Pons (tissue), 1 donor: Measurements from ENCODE around the gene EIF2S1.
"Not testable (repeated sequence)": the region's sequence is repeated elsewhere in the genome, so short reads cannot be mapped to it uniquely, and the experiment has no call there.

Experiments used
- DNase-seq: peaks from one replicate; pipeline ENCODE4 v3.0.0-alpha.2; 2016; ENCODE audit warnings: low spot score

EIF2S1 gene

DNA sequence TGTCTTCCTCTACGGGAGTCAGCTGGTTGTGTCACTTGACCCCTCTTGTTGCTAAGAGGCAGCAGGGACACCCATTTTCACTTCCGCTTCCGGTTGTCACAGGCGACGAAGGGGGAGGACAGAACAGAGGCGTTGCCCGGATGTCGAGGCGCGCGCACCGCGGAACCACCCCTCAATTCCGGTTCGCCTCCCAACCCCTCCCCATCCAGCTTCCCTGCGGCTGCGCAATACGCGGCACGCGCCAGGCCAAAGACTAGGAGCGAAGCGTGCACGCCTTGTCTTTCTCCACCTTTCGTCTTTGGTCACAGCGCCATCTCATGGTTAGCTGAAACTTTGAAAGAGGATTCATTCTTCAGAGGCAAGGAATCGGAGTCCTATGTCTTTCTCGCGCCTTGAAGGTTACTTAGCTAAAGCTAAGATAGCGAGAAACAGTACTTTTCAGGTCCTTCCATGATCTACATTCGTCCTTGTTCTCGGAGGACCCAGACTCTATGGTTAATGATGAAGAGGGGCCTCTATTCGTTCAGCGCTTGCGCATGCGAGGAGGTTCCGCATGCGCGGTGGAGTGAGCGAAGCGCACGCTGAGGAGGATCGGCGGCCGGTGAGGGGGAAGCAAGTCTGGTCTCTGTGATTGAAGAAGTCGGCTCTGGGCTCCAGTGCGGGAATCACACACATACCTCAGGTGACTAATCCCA lies at the start of gene EIF2S1, which contains the start of gene ATP6V1D:
Gene EIF2S1, plus strand, starts transcription at position 554 of the 695 bp plus-strand sequence. CDS start 4,440 bp downstream, outside the sequence.
Gene ATP6V1D, minus strand, starts transcription at position 30 of the 695 bp plus-strand sequence. CDS start 106 bp downstream, outside the sequence.
- peak; percentile 100 for DNase-seq

DNA sequence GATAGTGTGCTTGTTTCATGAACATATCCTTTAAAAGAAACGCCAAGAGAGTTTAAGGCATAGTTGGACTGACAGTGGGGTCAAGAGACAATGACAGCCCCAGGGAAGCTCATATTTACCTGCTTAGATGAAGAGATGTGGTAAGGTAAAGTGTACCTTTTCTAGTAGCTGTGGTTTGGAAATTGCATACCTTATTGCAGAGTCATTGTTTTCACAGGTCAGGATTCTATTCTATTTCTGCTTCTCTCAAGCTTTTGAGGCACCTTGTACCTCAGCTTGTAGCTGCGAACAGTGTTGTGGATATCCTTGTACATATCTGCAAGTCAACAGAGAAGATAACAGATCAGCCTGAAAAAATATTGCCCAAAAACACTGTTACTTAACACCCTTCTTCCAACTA lies 48.3 kb upstream of the EIF2S1 start:
- no peak for DNase-seq

DNA sequence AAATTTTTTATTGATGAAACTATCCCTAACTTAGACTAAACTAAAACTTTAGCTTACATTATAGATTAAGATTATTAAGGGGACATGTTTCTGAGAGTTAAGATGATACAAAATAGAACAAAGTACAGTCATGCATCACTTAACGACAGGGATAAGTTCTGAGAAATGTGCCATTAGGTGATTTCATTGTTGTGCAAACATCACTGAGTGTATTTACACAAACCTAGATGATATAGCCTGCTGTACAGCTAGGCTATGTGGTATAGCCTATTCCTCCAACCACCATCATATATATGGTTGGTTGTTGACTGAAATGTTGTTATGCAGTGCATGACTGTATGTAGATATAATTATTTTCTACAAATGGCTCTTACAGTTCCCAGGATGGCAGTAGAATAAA lies 47.0 kb upstream of the EIF2S1 start:
- no peak for DNase-seq

DNA sequence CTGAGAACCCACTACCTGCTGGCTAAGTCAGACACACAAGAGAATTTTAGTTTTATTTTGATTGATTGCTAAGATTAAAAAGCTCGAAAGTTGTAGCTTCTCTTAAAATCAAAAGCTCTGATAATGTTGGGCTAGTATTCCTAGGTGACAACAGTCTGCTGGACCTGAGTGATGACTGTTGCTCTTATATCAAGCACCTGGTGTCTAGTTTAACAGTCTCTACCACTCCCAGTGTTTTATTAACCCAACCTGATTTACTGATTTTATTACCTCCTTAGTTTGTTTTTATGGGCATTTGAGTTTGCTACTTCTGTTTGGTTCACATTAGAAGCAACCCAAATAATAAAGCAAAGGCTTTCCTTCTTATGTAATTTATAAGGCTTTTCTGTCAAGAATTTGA lies 42.3 kb upstream of the EIF2S1 start:
- DNase-seq: no peak

DNA sequence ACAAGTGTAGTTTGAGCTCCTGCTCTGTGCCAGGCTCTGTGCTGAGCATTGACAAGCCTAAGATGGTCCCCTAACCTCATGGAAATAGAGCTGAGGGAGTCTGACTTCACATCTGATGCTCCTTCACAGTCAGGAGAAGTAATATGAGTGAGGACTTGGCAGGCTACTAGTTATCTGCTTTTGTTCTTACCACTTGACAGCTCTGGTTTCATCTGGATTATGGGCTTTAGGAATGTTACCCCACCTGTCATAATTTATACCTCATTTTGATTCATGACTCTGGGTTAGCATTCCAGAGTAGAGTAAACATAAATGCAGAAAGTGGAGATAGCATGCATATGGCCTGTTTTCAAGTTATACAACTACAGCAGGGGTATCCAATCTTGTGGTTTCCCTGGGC lies 41.0 kb upstream of the EIF2S1 start:
- DNase-seq: no peak

DNA sequence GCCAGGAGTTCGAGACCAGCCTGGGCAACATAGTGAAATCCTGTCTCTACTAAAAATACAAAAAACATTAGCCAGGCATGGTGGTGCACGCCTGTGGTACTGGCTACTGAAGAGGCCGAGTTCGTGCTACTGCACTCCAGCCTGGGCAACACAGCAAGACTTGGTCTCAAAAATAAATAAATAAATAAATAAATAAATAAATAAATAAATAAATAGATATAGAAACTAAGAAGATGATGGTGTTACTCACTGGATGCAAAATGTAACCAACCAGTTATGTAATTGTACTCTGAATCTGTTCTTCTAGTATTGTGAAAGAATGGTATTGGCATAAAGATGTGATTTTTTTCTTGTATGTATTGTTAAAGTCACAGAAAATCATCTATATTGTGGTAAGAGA lies 30.5 kb upstream of the EIF2S1 start:
- not testable (repeated sequence) for DNase-seq

DNA sequence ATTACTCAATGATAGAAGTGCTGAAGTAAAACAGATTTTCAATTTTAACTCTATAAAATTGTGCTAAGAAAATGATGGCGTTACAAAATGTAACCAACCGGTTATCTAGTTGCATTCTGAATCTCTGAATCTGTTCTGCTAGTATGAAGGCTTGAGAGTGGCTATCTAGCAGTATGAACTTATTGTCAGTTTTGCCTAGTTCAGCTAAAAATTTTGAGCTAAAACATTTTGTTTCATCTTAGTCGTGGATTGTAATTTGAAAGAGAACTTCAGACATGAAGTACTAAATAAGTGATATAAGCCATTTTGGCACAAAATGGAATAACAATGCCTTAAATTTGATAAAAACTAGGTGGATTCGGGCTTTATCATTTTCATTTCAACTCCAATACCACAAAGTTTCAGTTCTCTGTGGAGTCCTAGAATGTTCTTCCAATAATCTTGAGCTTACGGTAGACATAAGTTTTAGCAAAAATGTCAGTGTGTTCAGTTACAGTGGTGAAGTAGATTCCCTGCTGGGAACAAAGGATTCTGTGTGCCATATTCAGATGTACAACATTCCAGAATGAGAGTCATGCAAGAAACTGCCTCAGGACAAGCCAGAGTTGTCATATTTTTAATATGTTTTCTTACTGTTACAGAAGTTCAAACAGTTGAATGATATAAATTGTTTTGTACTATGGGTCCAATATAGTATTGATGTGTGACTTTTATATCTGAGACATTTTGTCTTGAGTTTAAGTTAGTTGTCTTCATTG lies 28.6 kb upstream of the EIF2S1 start:
- DNase-seq: peak; percentile 59

DNA sequence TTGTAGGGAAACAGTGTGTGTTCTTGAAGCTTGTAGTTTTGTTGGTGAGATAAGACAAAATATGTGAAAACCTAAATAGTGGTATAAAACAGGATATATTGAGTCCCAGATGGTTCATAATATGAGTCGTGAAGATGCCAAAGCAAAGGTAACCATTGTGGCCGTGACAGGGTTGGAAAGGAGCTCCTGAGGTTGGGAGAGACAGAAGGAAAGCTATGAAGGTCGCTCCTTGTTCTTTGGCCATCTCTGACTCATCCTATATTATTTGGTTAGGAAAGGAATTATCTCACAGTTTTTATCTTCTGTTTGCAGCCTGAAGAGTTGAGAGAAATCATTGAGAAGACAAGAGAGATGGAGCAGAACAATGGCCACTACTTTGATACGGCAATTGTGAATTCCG lies 27.7 kb upstream of the EIF2S1 start:
- no peak for DNase-seq

DNA sequence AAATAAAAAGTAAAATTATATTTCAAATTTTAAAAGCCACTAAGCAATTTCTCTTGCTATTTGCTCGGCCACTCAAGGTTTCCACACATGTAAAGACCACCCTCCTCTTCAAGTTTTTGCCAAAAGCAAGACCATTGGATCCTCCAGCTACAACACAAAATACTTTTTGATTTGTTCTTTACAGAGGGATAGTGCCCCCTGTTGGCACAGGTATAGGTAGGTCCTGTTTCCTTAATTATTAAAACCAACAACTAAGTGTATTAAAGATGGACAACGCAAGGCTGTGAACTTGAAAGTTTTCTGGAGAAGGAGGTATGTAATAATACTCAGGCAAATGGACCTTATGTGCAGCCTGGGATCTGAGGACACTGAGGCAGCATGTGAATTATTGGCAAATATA lies 24.3 kb upstream of the EIF2S1 start:
- no peak for DNase-seq

DNA sequence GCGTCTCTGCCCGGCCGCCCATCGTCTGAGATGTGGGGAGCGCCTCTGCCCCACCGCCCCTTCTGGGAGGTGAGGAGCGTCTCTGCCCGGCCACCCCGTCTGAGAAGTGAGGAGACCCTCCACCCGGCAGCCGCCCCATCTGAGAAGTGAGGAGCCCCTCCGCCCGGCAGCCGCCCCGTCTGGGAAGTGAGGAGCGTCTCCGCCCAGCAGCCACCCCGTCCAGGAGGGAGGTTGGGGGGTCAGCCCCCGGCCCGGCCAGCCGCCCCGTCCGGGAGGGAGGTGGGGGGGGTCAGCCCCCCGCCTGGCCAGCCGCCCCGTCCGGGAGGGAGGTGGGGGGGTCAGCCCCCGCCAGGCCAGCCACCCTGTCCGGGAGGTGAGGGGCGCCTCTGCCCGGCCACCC lies 18.9 kb upstream of the EIF2S1 start:
- DNase-seq: not testable (repeated sequence)

DNA sequence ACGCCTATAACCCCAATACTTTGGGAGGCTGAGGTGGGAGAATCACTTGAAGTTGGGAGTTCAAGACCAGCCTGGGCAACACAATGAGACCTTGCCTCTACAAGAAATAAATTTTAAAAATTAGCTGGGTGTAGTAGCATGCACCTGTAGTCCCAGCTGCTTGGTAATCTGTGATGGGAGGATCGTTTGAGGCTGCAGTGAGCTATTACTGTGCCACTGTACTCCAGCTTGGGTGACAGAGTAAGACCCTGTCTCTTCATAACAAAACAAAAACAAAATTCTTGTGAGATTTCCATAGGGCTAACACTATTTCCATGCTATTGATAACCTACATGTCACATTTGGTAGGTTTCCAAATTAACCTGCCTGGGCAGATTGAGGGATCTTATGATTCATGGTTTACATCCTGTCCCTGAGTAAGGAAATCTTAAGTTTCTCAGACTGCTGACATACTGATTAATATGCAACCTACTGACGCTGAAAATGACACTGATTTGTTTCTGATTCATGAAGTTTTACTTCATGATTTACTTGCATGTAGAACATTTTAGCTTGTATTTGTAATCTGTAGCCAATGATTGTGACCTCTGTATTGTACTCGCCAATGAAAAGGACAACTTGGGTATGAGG lies 16.4 kb upstream of the EIF2S1 start:
- no peak for DNase-seq

DNA sequence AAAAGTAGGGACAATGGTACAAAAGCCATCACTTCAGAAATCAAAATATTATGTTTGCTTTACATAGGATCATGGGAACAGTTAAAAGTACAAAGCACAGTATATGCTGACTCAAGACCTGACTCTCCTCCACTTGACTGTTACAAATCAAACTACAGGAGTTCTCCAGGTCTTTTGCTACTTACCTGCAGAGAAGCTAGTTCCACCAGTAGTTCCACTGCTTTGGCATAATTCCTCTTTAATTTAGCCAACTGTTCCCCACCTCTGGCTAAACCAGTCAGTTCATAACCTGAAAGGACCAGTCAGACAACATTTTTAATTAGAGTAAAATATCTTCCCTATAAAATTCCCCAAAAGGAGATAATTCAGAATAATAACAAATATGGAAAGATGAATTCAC lies 14.5 kb upstream of the EIF2S1 start:
- no peak for DNase-seq

DNA sequence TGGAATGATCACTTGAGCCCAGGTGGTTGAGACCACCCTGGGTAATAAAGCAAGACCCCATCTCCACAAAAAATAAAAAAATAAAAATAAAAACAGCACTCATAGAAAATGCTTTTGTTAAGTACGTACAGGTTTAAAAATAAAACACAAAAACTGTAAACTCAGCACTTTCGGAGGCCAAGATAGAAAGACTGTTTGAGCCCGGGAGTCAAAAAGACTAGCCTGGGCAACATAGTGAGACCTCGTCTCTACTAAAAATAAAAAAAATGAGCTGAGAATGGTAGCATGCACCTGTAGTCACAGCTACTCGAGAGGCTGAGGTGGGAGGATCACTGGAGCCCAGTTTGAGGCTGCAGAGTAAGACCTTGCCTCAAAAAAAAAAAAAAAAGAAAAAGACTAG lies 8.1 kb upstream of the EIF2S1 start:
- DNase-seq: no peak

DNA sequence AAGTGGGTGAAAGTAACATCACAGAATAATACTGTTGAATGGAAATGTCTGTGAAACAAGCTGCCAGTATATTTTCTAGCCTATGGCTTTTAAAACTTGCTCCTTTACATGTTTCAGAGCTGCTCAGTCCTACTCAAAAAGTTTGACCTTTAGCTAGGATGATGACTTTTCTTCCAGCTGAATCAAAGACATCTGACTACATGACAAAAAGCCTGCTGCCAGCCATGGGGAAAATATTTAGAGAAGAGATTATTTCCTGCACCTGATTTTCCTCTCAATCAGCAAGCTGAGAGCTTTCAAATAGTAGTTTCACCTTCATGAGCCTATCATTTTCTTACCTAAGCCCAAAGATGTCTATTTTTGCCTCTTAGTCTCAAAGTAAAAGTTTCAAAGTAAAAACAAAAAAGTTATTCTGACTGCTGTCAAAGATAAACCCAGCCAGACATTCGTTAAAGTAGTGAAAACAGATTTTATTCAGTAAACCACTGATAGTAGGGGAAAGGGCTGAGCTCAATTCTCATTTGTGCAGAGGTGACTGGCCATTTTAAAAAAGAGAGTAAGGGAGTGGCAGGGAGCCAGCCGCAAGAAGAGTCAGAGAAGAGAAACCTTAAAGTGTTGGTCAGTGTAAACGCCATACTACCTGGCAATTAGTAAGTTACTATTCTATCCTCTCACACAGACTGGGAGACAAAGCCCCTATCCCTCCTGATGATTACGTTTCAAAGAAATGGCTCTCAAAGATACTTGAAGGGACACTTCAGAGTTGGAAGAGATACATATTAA lies 2.8 kb upstream of the EIF2S1 start:
- no peak for DNase-seq

DNA sequence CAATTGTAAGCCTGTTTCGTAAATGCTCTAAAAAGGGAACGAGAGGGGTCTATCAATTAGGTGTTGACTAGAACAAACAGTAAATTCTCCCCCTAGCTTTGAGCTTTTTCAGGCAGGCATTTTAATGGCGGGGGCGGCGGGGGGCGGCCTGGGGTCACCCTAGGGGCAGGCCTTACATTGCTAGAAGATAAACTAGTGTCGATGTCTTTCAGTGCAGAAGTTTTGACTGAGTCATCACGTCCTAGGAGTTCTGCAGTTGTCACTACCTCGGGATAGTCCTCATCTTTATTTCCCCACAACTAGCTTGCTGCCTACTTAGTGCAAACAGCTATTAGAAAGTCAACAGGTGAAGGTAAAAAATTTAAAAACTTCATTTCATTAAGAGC lies 2.2 kb upstream of the EIF2S1 start:
- DNase-seq: no peak

DNA sequence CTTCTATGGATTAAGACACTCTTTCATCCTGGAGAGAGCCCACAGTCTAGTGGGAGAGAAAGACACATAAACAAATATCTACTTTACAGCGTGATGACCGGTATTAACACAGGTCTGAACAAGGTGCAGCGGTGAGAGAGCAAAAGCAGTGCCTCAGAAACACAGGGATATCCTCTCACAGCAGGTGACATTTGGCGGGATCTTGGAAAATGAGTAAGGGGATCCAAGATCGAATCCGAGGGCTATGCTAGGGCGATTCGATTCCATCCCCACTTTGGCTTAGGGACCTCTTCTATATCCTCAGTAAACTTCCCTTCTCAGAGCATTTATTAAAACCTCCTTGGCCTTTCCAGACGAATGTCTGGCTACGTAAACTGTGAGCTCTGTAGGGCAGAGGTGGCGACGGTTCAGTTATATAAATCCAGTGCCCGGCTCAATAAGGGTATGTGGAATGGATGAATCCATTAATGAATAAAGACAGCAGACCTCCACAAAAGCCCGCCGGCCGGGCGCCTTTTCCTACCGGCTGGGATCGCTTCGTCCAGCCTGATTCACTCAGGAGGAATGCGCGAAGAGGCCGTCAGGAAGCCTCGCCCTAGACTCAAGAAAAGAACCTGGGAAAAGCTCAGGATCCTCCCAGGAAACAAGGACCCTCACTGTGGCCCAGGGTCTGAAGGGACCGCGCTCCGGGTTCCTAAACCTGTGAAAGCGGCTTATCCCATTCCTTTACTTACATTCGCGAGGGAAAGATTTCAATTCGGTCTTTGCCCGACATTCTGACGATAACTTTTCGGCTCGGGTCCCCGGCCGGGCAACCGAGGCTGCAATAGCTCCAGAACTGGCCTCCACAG lies 979 bp upstream of the EIF2S1 start:
- DNase-seq: peak; percentile 17

DNA sequence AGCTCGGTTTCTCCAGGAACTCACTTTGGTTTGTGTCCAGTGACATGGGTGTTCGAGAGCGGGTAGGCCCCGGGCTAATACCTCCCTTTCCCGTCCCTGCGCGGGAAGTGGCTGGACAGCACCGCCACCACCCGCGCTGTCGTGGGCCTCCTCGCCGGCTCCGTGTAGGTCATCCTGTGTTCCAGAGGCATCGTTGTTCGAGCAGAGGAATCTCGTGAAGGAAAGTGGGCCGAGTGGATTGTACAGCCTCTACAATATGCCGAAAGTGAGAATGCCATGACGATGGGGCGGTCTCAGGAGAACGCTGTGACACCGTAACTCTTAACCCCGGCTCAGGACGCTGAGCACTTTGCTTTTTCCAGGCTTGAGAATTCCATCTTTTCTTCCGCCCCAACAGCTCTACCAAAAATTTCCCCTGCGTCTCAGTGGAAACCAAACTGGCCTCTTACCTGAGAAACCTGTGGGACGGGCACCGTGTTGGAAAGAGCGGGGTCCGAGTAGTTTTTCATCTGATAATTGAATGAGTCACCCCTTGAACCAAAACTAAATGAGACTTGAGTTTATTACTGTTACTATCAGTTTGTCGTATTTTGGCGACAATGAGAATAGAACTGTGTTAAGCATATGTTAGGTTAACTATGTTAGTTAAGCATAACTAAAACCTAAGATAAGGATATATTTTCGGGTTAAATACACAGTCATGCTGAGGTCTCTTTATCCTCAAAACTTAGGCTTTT lies 510 bp downstream of the EIF2S1 start:
- DNase-seq: no peak

DNA sequence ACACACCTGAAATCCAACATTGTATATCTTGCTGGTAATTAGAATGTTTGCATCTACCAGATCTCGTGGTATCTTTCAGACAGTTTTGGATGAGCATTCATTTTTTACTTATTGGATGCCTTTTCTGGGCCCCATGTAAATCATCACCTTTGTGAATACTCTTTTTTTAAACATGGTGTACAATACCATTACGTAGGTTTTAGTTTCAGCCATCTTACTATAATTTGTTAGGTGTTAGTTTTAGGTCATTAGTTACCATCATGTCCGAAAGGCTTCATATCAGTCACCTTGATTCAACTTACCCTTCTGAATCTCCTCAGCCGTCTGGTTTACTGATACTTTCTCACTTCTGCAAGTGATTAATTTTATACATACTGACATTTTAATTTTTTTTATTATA lies 5.3 kb downstream of the EIF2S1 start:
- no peak for DNase-seq

DNA sequence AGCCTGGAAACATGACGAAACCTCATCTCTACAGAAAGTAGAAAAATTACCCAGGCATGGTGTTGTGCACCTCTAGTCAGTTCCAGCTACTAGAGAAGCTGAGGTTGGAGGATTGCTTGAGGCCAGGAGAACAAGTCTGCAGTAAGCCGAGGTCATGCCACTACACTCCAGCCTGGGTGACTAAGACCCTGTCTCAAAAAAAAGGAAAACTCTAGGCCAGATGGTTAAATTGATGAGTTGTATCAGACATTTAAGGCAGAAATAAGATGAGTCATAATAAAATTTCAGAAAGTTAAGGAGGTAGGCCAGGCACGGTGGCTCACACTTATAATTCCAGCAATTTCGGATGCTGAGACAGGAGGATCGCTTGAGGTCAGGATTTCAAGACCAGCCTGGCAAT lies 10.7 kb downstream of the EIF2S1 start:
- DNase-seq: no peak

DNA sequence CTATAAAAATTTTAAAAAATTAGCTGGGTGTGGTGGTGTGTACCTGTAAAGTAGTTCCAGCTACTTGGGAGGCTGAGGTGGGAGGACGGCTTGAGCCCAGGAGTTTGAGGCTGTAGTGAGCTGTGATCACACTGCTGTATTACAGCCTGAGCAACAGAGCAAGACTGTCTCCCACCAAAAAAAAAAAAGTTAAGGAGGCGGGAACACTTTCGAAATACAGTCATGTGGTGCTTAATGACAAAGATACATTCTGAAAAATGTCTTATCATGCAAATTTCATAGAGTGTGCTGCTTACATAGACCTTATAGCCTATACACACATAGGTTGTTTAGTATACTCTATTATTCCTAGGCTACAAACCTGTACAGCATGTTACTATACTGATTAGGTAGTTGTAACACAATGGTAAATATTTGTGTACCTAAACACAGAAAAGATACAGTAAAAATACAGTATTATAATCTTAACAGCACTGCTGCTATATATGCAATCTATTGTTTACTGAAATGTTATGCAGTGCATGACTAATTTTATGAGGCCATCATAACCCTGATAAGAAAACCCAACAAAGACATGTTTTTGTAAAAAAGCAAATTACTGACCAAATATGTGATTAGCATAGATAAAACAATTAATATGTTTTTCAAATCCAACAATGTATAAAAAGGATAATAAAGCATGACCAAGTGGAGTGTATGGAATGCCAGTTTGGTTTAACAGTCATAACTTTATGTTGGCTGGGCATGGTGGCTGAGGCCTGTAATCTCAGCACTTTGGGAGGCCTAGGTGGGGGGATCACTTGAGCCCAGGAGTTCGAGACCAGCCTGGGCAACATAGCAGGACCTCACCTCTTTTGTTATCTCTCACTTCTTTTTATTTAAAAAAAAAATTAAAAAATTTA lies 11.4 kb downstream of the EIF2S1 start:
- DNase-seq: no peak
